ENCODE data around the gene SLC35G6.

SLC35G6 gene

DNA sequence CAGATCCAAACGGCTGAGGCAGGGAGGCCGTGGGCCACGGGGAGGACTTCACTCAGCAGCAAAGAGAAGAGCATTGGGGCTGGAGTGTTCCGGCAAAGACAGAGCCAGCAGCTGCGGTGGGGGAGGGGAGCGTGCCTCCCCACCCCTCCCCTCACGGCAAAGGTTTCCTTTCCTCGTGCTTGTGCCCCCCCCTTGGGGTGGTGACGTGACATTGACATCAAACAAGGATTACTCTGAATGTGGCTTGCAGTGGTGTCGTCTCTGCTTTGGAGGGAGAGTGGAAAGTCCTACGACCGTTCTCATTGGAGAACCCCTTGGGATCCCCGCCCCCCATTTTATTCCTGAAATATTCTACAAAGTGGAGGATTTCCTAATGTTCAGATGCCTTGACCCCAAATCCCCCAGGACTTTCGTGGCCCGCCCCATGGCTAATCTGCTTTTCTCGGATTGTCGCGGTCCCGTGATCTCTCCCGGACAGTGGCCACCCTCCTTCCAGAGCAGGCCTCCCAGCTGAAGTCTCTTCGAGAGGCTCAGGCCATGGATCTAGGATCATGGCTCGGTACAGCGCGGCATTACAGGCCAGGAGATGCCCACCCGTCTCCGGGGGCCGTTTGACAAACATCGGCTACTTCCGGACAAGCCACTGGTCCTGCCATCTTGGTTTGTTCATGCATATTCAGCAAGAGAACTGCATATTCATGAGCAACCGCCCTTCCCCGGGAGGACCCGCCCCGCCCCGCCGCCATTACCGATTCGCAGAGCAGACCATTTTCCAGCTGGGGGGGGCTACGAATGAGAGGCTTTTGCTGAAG is 2.2 kb downstream of the SLC35G6 start:
- H3K9ac ChIP-seq (ENCODE audit: low read length) = peak overlapping the region; percentile 78
- H3K4me3 ChIP-seq (ENCODE audit: low read depth in 1 of 2, low read length in 2 of 2) = peak overlapping the region; percentile 63 to 86
- peaks cover 35% of the 10 kb centered on the region for H3K4me1 ChIP-seq (ENCODE audit: insufficient read depth, low read length)
- H3K27me3 ChIP-seq (ENCODE audit: control insufficient read depth in 1 of 2, insufficient read depth in 2 of 2, low read length in 2 of 2) = no peaks in the 10 kb centered on the region
- peak overlapping the region; percentile 99 for H3K27ac ChIP-seq (ENCODE audit: low read depth, low read length)
- H3K9me3 ChIP-seq (ENCODE audit: low read length) = no peaks in the 10 kb centered on the region
- no peaks in the 10 kb centered on the region for H3K36me3 ChIP-seq (ENCODE audit: insufficient read depth, low read length)

DNA sequence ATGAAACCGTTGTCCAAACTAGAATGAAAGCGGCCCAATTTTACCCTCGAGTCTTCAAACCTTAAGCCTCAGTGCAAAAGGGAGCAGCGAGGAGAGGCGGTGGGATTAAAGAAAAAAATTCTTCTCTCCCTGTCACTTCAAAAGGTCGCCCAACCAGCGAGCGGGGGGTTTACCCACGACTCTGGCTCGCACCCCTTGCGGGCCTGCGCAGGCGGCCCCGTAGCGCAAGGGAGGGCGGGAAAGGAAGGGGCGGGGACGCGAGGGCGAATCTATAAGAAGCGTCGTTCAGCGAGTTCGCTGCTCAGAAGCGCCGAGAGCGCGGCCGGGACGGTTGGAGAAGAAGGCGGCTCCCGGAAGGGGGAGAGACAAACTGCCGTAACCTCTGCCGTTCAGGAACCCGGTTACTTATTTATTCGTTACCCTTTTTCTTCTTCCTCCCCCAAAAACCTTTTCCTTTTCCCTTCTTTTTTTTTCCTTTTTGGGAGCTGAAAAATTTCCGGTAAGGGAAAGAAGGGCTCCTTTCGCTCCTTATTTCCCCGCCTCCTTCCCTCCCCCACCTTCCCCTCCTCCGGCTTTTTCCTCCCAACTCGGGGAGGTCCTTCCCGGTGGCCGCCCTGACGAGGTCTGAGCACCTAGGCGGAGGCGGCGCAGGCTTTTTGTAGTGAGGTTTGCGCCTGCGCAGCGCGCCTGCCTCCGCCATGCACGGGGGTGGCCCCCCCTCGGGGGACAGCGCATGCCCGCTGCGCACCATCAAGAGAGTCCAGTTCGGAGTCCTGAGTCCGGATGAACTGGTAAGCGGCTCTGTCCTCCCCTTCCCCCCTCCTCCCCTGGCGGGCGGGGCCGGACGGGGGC is 3.0 kb downstream of the SLC35G6 start, which contains the start of gene POLR2A:
POLR2A (plus strand) TSS at position 300 of the 852 bp plus-strand sequence.
- Histone ChIP-seq H3K27ac (ENCODE audit: low read depth, low read length) (peak within 1 kb of the TSS; percentile 99), H3K4me1 (ENCODE audit: insufficient read depth, low read length) (peaks cover 39% of the 10 kb centered on the region), H3K4me3 (ENCODE audit: low read depth in 1 of 2, low read length in 2 of 2) (peak within 1 kb of the TSS; percentile 71 to 86), H3K9ac (ENCODE audit: low read length) (peak within 1 kb of the TSS; percentile 78), H3K36me3 (ENCODE audit: insufficient read depth, low read length) (no peaks in the 10 kb centered on the region), H3K9me3 (ENCODE audit: low read length) (no peaks in the 10 kb centered on the region), H3K27me3 (ENCODE audit: control insufficient read depth in 1 of 2, insufficient read depth in 2 of 2, low read length in 2 of 2) (no peaks in the 10 kb centered on the region)

DNA sequence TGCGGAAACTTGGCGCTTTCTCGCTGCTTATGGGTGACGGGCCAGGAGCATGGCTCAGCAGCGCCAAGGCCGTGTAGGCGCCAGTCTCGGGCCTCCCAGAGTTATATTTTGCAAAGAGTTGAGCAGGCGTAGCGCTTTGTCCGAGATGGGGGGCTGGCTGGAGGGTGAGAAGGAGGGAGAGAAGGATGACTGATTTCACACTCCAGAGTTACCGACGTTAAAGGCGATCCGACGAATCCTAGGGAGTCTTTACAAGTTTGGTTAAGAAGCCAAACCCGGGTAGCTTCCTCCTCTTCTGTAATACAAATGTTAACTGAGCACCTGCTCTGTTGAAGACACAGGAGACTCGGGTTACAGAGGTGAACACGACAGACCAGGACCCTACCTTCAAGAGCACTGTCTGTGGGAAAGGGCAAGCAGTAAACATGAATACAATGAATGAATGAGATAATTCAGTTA is 3.7 kb downstream of the SLC35G6 start:
- peak overlapping the region; percentile 83 for H3K27ac ChIP-seq (ENCODE audit: low read depth, low read length)
- no peaks in the 10 kb centered on the region for H3K27me3 ChIP-seq (ENCODE audit: control insufficient read depth in 1 of 2, insufficient read depth in 2 of 2, low read length in 2 of 2)
- peaks cover 37% of the 10 kb centered on the region for H3K4me1 ChIP-seq (ENCODE audit: insufficient read depth, low read length)
- H3K9ac ChIP-seq (ENCODE audit: low read length) = peak overlapping the region; percentile 58
- H3K9me3 ChIP-seq (ENCODE audit: low read length) = no peaks in the 10 kb centered on the region
- no peaks in the 10 kb centered on the region for H3K36me3 ChIP-seq (ENCODE audit: insufficient read depth, low read length)
- peak overlapping the region; percentile 36 to 71 for H3K4me3 ChIP-seq (ENCODE audit: low read depth in 1 of 2, low read length in 2 of 2)

DNA sequence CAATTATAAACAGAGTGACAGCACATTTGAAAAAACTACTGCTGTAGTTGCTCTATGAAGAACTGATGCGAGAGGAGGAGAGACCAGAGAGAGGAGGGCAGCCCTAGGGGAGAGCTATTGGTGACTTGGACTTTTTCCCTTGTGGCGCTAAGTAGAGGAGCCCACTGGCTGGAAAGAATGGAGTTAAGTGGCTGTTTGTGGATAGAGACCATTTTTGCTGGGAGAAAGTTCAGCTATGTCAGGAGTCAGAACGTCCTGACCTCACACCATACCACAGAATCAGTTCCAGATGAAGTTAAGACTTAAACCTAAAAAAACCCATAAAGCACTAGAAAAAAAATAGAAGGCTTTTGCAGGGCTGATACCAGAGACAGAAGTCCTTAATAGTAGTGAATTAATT is 4.9 kb downstream of the SLC35G6 start:
- H3K27ac ChIP-seq (ENCODE audit: low read depth, low read length) = no peak overlapping the region
- peaks cover 34% of the 10 kb centered on the region for H3K4me1 ChIP-seq (ENCODE audit: insufficient read depth, low read length)
- no peak overlapping the region for H3K9ac ChIP-seq (ENCODE audit: low read length)
- H3K36me3 ChIP-seq (ENCODE audit: insufficient read depth, low read length) = no peaks in the 10 kb centered on the region
- peak overlapping the region in 1 of 2 donors; percentile 19 for H3K4me3 ChIP-seq (ENCODE audit: low read depth in 1 of 2, low read length in 2 of 2)
- H3K27me3 ChIP-seq (ENCODE audit: control insufficient read depth in 1 of 2, insufficient read depth in 2 of 2, low read length in 2 of 2) = no peaks in the 10 kb centered on the region
- no peaks in the 10 kb centered on the region for H3K9me3 ChIP-seq (ENCODE audit: low read length)

DNA sequence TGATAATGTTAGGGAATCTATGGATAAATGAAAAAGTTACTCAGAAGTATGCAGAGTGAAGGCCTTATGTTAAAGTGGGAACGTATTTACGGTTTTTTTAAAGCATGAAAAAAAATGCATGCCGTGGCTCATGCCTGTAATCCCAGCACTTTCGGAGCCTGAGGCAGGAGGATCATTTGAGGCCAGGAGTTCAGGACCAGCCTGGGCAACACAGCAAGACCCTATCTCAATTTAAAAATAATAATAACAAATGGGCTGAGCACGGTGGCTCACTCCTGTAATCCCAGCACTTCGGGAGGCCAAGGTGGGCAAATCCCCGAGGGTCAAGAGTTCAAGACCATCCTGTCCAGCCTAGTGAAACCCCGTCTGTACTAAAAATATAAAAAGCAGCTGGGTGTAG is 8.9 kb downstream of the SLC35G6 start:
- Histone ChIP-seq H3K4me3 (ENCODE audit: low read depth in 1 of 2, low read length in 2 of 2) (no peak overlapping the region), H3K27me3 (ENCODE audit: control insufficient read depth in 1 of 2, insufficient read depth in 2 of 2, low read length in 2 of 2) (no peaks in the 10 kb centered on the region), H3K9ac (ENCODE audit: low read length) (no peak overlapping the region), H3K9me3 (ENCODE audit: low read length) (no peaks in the 10 kb centered on the region), H3K36me3 (ENCODE audit: insufficient read depth, low read length) (no peaks in the 10 kb centered on the region), H3K27ac (ENCODE audit: low read depth, low read length) (no peak overlapping the region), H3K4me1 (ENCODE audit: insufficient read depth, low read length) (peaks cover 27% of the 10 kb centered on the region)

DNA sequence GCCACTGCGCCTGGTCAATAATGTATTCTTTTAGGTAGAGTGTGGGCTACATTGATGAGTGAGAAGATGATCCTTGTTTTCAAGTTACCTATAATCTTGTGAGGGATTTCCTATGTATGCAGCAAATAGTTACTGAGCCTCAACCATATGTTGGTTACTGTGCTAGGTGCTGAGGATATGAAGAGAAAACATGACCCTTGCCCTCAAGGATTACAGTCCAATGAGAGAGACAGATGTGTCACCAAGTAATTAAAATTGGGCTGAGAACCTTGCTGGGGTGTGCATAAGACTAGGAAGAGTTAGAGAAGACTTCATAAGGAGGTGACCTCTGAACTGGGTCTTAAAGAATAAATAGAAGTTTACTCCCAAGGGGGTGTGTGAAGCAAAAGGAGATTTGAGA is 10.3 kb downstream of the SLC35G6 start:
- H3K27me3 ChIP-seq (ENCODE audit: control insufficient read depth in 1 of 2, insufficient read depth in 2 of 2, low read length in 2 of 2) = no peaks in the 10 kb centered on the region
- no peak overlapping the region for H3K9ac ChIP-seq (ENCODE audit: low read length)
- H3K4me3 ChIP-seq (ENCODE audit: low read depth in 1 of 2, low read length in 2 of 2) = no peak overlapping the region
- peaks cover 16% of the 10 kb centered on the region for H3K4me1 ChIP-seq (ENCODE audit: insufficient read depth, low read length)
- H3K9me3 ChIP-seq (ENCODE audit: low read length) = no peaks in the 10 kb centered on the region
- peaks cover 11% of the 10 kb centered on the region for H3K36me3 ChIP-seq (ENCODE audit: insufficient read depth, low read length)
- no peak overlapping the region for H3K27ac ChIP-seq (ENCODE audit: low read depth, low read length)

DNA sequence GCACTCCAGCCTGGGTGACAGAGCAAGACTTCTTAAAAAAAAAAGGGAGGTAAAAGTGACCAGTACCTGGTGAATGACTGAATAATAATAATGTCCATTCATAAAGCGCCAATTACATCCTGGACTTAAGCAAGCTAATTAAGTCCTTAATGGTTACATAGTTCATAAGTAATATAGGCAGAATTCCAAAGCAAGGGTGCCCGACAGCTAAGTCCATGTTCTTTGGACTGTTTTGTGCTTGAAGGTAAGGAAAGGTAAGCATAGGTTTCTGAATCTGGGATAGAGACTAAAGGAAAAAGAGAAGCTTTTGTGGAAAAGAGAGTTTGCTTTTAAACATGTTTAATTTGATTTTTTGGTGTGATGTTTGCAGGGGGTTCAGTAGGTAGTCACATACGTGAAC is 12.7 kb downstream of the SLC35G6 start:
- no peaks in the 10 kb centered on the region for H3K9me3 ChIP-seq (ENCODE audit: low read length)
- no peak overlapping the region for H3K9ac ChIP-seq (ENCODE audit: low read length)
- H3K27ac ChIP-seq (ENCODE audit: low read depth, low read length) = no peak overlapping the region
- peaks cover 34% of the 10 kb centered on the region for H3K36me3 ChIP-seq (ENCODE audit: insufficient read depth, low read length)
- H3K27me3 ChIP-seq (ENCODE audit: control insufficient read depth in 1 of 2, insufficient read depth in 2 of 2, low read length in 2 of 2) = no peaks in the 10 kb centered on the region
- H3K4me3 ChIP-seq (ENCODE audit: low read depth in 1 of 2, low read length in 2 of 2) = no peak overlapping the region
- peaks cover under 1% of the 10 kb centered on the region for H3K4me1 ChIP-seq (ENCODE audit: insufficient read depth, low read length)

DNA sequence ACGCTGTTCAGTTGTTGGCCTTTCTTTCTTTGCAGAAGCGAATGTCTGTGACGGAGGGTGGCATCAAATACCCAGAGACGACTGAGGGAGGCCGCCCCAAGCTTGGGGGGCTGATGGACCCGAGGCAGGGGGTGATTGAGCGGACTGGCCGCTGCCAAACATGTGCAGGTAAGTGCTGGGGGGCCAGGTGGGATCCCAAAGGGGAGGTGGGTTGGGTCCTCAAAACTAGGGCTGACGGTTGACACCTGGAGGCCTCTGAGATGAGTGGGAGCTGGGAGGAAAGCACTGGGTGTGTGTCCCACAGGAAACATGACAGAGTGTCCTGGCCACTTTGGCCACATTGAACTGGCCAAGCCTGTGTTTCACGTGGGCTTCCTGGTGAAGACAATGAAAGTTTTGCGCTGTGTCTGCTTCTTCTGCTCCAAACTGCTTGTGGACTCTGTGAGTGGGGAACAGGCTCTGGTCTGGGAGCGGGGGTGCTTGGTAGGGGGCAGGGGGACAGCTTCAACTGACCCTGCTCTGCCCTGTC is 14.7 kb downstream of the SLC35G6 start:
- Histone ChIP-seq H3K9ac (ENCODE audit: low read length) (no peak overlapping the region), H3K36me3 (ENCODE audit: insufficient read depth, low read length) (peaks cover 50% of the 10 kb centered on the region), H3K4me1 (ENCODE audit: insufficient read depth, low read length) (no peaks in the 10 kb centered on the region), H3K4me3 (ENCODE audit: low read depth in 1 of 2, low read length in 2 of 2) (no peak overlapping the region), H3K27ac (ENCODE audit: low read depth, low read length) (no peak overlapping the region), H3K27me3 (ENCODE audit: control insufficient read depth in 1 of 2, insufficient read depth in 2 of 2, low read length in 2 of 2) (no peaks in the 10 kb centered on the region), H3K9me3 (ENCODE audit: low read length) (no peaks in the 10 kb centered on the region)

DNA sequence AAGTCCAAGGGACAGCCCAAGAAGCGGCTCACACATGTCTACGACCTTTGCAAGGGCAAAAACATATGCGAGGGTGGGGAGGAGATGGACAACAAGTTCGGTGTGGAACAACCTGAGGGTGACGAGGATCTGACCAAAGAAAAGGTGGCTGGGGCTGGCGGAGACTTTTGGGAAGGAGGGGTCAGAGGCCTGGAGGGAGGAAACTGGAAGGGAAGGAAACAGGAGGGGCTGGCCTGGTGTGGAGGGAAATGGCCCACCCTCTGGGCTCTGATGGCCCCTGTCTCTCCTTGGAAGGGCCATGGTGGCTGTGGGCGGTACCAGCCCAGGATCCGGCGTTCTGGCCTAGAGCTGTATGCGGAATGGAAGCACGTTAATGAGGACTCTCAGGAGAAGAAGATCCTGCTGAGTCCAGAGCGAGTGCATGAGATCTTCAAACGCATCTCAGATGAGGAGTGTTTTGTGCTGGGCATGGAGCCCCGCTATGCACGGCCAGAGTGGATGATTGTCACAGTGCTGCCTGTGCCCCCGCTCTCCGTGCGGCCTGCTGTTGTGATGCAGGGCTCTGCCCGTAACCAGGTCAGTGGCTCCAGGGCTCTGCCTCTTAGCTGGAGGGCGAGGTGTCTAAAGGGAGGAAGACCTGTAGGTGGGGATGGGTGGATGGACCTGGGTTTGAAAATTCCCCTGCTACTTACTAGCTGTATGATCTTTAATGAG is 15.4 kb downstream of the SLC35G6 start:
- Histone ChIP-seq H3K27ac (ENCODE audit: low read depth, low read length) (no peak overlapping the region), H3K9ac (ENCODE audit: low read length) (no peak overlapping the region), H3K4me1 (ENCODE audit: insufficient read depth, low read length) (no peaks in the 10 kb centered on the region), H3K9me3 (ENCODE audit: low read length) (no peaks in the 10 kb centered on the region), H3K4me3 (ENCODE audit: low read depth in 1 of 2, low read length in 2 of 2) (no peak overlapping the region), H3K36me3 (ENCODE audit: insufficient read depth, low read length) (peaks cover 56% of the 10 kb centered on the region), H3K27me3 (ENCODE audit: control insufficient read depth in 1 of 2, insufficient read depth in 2 of 2, low read length in 2 of 2) (no peaks in the 10 kb centered on the region)

DNA sequence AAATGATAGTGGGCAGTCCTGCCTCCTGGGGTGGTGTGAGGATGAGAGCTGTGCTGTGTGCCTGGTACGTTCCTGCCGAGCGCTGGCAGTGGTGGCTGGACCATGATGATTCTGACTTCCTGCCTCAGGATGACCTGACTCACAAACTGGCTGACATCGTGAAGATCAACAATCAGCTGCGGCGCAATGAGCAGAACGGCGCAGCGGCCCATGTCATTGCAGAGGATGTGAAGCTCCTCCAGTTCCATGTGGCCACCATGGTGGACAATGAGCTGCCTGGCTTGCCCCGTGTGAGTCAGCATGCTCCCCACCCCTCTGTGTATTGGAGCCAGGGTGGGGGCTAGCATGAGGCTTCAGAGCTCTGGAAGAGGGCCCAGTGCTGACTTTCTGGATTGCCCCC is 16.0 kb downstream of the SLC35G6 start:
- no peaks in the 10 kb centered on the region for H3K27me3 ChIP-seq (ENCODE audit: control insufficient read depth in 1 of 2, insufficient read depth in 2 of 2, low read length in 2 of 2)
- no peak overlapping the region for H3K4me3 ChIP-seq (ENCODE audit: low read depth in 1 of 2, low read length in 2 of 2)
- peaks cover 62% of the 10 kb centered on the region for H3K36me3 ChIP-seq (ENCODE audit: insufficient read depth, low read length)
- H3K9ac ChIP-seq (ENCODE audit: low read length) = no peak overlapping the region
- no peaks in the 10 kb centered on the region for H3K9me3 ChIP-seq (ENCODE audit: low read length)
- H3K27ac ChIP-seq (ENCODE audit: low read depth, low read length) = no peak overlapping the region
- H3K4me1 ChIP-seq (ENCODE audit: insufficient read depth, low read length) = no peaks in the 10 kb centered on the region

DNA sequence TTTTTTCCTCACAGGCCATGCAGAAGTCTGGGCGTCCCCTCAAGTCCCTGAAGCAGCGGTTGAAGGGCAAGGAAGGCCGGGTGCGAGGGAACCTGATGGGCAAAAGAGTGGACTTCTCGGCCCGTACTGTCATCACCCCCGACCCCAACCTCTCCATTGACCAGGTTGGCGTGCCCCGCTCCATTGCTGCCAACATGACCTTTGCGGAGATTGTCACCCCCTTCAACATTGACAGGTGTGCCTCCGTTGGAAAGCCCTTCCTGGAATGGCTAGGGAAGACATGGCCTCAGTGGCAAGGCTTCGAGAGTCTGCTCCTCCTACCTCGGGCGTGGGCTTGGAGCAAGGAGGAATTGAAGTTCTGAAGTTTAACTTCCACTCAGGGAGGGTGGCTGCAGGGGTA is 16.4 kb downstream of the SLC35G6 start:
- Histone ChIP-seq H3K27ac (ENCODE audit: low read depth, low read length) (no peak overlapping the region), H3K9ac (ENCODE audit: low read length) (no peak overlapping the region), H3K4me1 (ENCODE audit: insufficient read depth, low read length) (no peaks in the 10 kb centered on the region), H3K9me3 (ENCODE audit: low read length) (no peaks in the 10 kb centered on the region), H3K4me3 (ENCODE audit: low read depth in 1 of 2, low read length in 2 of 2) (no peak overlapping the region), H3K36me3 (ENCODE audit: insufficient read depth, low read length) (peaks cover 66% of the 10 kb centered on the region), H3K27me3 (ENCODE audit: control insufficient read depth in 1 of 2, insufficient read depth in 2 of 2, low read length in 2 of 2) (no peaks in the 10 kb centered on the region)

All from muscle layer of colon (tissue), 2 donors.